Activated naive CD8-positive, alpha-beta T cell treated with anti-CD3 and anti-CD28 coated beads, Interleukin-2, amount 50 U/mL, for 24 hours (primary cell): ENCODE data around the gene RPS19.
A peak's percentile ranks its signal among the peaks of the same experiment; 100 is the strongest.

ENCODE experiments used
- ATAC-seq: fragments of 150-1000 bp; cut with Tn5 transposase; one replicate; pipeline ENCODE4 v1.10.0; 2021
- DNase-seq: peaks from one replicate; pipeline ENCODE4 v3.0.0; 2021
- H3K27ac Mint-ChIP-seq: one replicate; pipeline ENCODE4 v1.8.0; 2021; ENCODE audit warnings: mild to moderate bottlenecking, mixed read lengths
- H3K27me3 Mint-ChIP-seq: one replicate; pipeline ENCODE4 v1.8.0; 2021; ENCODE audit warnings: mixed read lengths
- H3K36me3 Mint-ChIP-seq: one replicate; pipeline ENCODE4 v1.8.0; 2021; ENCODE audit warnings: low read depth, mixed read lengths
- H3K4me1 Mint-ChIP-seq: one replicate; pipeline ENCODE4 v1.8.0; 2021; ENCODE audit warnings: mixed read lengths
- H3K4me3 Mint-ChIP-seq: one replicate; pipeline ENCODE4 v1.8.0; 2021; ENCODE audit warnings: mild to moderate bottlenecking, moderate library complexity, mixed read lengths
- H3K9me3 Mint-ChIP-seq: one replicate; pipeline ENCODE4 v1.8.0; 2021; ENCODE audit warnings: mixed read lengths

RPS19 gene

DNA sequence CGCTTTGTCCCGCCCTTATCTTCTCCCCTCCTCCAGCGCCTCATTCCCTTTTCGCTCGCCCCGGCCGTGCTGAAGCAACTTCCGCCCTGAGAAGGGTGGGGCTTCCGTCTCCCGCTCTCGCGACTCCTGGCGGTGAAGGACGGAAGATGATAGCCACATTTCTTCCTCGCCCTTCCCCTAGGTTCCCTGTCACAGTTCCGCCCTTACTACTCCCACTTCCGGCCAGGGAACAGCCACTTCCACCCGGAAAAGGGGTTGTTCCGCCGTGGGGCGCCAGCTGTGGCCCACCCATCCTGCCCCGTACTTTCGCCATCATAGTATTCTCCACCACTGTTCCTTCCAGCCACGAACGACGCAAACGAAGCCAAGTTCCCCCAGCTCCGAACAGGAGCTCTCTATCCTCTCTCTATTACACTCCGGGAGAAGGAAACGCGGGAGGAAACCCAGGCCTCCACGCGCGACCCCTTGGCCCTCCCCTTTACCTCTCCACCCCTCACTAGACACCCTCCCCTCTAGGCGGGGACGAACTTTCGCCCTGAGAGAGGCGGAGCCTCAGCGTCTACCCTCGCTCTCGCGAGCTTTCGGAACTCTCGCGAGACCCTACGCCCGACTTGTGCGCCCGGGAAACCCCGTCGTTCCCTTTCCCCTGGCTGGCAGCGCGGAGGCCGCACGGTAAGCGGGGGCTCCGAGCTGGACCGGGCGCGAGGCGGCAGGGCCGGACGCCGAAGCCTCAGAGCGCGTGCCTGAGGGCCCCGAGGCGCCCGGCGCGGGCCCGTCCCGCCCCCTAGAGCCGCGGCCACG, at the start of gene RPS19:
Gene RPS19 (plus strand): TSS at position 638 of the 801 bp plus-strand sequence. CDS start 520 bp downstream, outside the sequence.
- Mint-ChIP-seq H3K36me3 (peaks cover 45% of the 10 kb centered on the region), H3K27ac (peak within 1 kb of the TSS; percentile 99), H3K9me3 (no peaks in the 10 kb centered on the region), H3K27me3 (no peaks in the 10 kb centered on the region), H3K4me3 (peak within 1 kb of the TSS; percentile 94), H3K4me1 (peaks cover 49% of the 10 kb centered on the region)
- ATAC-seq (peak; percentile 83), DNase-seq (peak; percentile 99)

DNA sequence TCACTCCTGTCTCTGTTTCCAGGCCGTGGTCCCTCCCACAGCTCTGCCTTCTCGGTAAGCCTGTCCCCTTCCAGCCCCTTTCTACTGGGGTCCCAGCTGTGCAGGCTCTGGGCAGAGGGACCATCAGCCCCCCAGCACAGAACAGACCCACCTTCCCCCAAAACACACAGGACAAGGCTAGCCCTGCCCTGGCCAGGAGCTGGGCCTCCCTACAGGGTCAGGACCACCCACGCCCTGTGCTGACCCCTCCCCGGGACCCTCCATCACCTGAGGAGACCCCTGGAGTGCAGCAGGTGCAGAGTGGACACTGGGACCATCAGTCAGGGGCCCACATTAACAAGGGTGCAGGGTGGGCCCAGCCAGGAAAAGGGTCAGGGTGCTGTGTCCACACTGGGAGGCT, 49.8 kb upstream of the RPS19 start:
- Mint-ChIP-seq H3K4me3 (no peak overlapping the region), H3K27ac (no peak overlapping the region), H3K4me1 (peaks cover 9% of the 10 kb centered on the region), H3K9me3 (no peaks in the 10 kb centered on the region), H3K27me3 (peaks cover 3% of the 10 kb centered on the region), H3K36me3 (no peaks in the 10 kb centered on the region)
- ATAC-seq (no peak), DNase-seq (no peak)

DNA sequence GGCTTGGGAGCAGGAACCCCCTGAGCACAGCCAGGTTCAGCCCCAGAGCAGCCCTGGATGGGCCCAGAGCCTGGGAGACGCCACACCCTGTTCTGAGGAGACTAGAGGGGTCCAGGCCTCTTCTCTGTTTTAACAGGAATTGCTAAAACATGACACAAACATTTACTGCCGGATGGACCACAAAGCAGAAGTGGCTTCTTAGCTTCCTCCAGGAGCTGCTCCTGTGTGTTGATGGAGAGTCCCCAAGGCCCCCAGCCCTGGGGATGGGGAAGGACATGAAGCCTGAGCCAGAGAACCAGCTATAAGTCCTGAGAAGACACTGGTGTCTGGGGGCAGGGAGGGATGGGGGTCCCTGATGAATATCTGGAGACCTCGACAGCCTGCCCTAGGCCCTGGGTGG, 49.0 kb upstream of the RPS19 start:
- H3K4me1 Mint-ChIP-seq, result peaks cover 11% of the 10 kb centered on the region
- H3K27ac Mint-ChIP-seq, result no peak overlapping the region
- DNase-seq (no peak), ATAC-seq (no peak)
- H3K4me3 Mint-ChIP-seq, result no peak overlapping the region
- H3K9me3 Mint-ChIP-seq, result no peaks in the 10 kb centered on the region
- no peaks in the 10 kb centered on the region for H3K36me3 Mint-ChIP-seq
- H3K27me3 Mint-ChIP-seq, result peaks cover 3% of the 10 kb centered on the region

DNA sequence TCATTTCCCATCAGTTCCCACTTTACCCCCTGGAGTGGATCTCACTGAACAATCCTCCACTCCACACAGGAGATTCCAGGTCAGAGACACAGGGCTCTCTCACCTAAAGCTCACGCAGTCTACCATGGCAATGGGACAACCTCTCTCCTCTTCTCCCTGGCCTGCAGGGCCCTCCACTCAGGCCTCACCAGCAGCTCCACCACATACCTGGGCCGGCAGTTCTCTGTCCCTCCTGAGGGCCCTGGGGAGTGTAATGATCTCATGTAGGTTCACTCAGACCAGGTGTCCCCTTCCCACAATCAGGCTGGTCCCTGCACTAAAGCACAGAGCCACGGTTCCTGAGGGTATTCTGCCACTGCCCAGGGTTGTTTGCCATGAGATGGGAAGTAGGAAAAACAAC, 48.1 kb upstream of the RPS19 start:
- DNase-seq, result no peak
- no peaks in the 10 kb centered on the region for H3K9me3 Mint-ChIP-seq
- H3K4me1 Mint-ChIP-seq, result peaks cover 11% of the 10 kb centered on the region
- H3K27me3 Mint-ChIP-seq, result peaks cover 3% of the 10 kb centered on the region
- H3K4me3 Mint-ChIP-seq, result no peak overlapping the region
- ATAC-seq, result no peak
- no peak overlapping the region for H3K27ac Mint-ChIP-seq
- H3K36me3 Mint-ChIP-seq, result no peaks in the 10 kb centered on the region

DNA sequence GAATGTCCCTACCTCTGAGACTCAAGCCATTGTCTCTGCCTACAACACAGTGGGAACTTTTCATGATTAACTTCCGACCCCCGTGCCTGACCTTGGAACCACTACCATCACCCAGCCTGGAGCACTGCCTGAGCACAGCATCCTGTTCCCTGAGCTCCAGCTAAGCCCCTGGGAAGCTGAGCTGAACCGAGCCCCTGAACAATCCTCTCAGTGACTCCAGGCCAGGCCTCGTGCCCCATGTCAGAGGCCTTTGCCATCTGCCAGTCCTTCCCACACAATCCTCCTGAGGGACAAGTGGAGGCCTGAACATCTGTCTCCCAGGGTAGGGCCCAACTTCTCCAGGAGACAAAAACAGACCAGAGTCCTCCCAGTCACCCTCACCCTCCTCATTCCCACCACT, 46.1 kb upstream of the RPS19 start:
- H3K27ac Mint-ChIP-seq, result no peak overlapping the region
- DNase-seq (no peak), ATAC-seq (no peak)
- H3K4me3 Mint-ChIP-seq, result no peak overlapping the region
- peaks cover 11% of the 10 kb centered on the region for H3K4me1 Mint-ChIP-seq
- no peaks in the 10 kb centered on the region for H3K27me3 Mint-ChIP-seq
- no peaks in the 10 kb centered on the region for H3K9me3 Mint-ChIP-seq
- H3K36me3 Mint-ChIP-seq, result no peaks in the 10 kb centered on the region

DNA sequence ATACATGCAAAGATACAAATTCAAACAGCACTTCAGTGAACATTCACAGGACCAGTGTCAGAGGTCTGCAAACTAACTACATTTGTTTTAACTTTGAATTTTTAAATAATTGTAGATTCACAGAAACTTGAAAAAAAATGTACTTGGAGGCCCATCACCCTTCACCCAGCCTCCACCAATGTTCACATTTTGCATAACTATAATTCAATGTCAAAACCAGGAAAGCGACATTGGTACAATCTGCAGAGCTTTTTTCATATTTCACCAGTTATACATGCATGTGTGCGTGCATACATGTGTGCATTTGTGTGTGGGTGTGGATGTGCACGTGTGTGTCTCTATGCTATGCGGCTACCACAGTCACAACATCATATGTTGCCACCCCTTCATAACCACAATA, 44.8 kb upstream of the RPS19 start:
- Mint-ChIP-seq H3K9me3 (no peaks in the 10 kb centered on the region), H3K27me3 (no peaks in the 10 kb centered on the region), H3K4me3 (no peak overlapping the region), H3K4me1 (peaks cover 11% of the 10 kb centered on the region), H3K27ac (no peak overlapping the region), H3K36me3 (no peaks in the 10 kb centered on the region)
- no peak for ATAC-seq
- DNase-seq, result no peak

DNA sequence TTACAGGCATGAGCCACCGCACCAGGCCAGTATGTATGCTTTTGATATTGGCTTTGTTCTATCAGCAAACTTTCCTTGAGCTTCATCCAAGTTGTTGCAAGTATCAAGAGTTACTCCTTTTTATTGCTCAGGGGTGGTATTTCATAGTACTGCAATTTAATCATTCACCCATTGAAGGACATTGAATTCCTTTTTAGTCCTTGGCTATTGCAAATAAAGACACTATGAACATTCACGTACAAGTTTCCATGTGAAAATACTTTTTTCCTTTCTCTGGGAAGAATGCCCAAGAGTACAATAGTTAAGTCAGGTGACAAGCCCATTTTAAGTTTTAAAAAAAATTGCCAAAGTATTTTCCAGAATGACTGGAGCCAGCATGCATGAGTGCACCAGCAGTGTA, 43.3 kb upstream of the RPS19 start:
- no peak overlapping the region for H3K4me3 Mint-ChIP-seq
- ATAC-seq (no peak), DNase-seq (no peak)
- peaks cover 5% of the 10 kb centered on the region for H3K27me3 Mint-ChIP-seq
- H3K9me3 Mint-ChIP-seq, result no peaks in the 10 kb centered on the region
- H3K4me1 Mint-ChIP-seq, result peaks cover 11% of the 10 kb centered on the region
- H3K27ac Mint-ChIP-seq, result no peak overlapping the region
- no peaks in the 10 kb centered on the region for H3K36me3 Mint-ChIP-seq

DNA sequence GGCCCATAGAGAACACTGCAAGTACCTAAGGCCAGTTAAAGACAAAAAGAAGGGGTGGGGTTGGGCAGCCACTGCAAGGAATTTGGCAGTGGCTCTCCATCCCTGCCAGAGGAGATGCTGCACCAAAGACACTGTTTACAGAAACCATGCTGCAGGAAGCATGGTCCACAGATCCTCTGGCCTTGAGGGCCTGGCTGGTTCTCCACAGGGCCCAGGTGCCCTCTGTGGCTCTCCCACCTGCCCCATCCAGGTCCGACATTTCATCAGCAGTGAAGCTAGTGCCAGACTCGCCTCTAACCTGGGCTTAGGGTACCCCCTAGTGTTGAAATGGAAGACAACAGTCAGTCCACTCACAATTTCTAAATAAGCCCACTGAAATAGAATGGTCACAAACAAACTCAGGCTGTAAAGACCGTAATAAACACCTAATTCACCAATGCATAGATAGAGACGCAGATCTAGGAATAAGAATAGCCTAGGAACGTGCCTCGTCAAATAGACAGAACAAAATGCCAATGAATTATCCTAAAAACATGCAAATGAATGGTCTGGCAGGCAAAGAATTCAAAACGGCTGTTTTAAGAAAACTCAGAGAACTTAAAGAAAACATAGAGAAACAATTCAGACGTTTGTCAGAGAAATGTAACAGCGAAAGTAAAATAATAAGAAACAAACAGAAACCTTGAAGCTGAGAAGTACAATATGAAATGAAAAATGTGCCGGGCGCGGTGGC, 38.9 kb upstream of the RPS19 start:
- Mint-ChIP-seq H3K4me1 (no peaks in the 10 kb centered on the region), H3K27ac (no peak overlapping the region), H3K36me3 (no peaks in the 10 kb centered on the region), H3K27me3 (peaks cover 12% of the 10 kb centered on the region), H3K9me3 (no peaks in the 10 kb centered on the region), H3K4me3 (no peak overlapping the region)
- peak; percentile 81 for ATAC-seq
- peak; percentile 37 for DNase-seq

DNA sequence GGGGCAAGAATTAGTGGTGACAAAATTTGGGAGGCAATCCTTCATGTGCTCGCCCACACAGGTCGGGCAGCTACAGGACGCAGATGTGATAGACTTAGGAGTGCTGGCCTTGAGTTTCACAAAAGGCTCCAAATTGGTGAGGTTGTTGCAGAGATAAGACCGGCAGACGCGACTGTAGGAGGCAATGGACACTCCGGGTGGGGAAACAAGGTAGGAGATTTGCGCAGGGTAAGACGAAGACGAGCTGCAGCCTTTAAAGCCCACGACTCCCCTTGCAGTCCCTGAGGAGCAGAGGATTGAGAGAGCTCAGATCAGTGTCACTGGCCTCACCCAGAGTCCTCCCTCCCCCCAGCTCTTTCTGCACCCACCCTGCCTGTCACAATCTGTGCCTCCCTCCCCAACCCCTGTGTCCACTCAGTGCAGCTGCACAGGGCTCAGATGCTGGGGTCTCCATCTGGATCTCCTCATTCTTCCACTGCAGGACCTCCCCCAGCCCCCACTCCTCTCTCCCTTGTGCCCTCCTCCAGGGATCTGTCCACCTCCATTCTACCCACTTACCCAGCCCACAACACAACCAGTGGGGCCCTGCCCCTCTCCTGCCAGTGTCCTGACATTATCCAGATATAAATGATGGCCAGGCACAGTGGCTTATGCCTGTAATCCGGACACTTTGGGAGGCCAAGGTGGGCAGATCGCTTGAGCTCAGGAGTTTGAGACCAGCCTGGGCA, 21.9 kb upstream of the RPS19 start:
- ATAC-seq, result no peak
- DNase-seq, result no peak
- no peak overlapping the region for H3K27ac Mint-ChIP-seq
- no peaks in the 10 kb centered on the region for H3K4me1 Mint-ChIP-seq
- H3K9me3 Mint-ChIP-seq, result no peaks in the 10 kb centered on the region
- no peak overlapping the region for H3K4me3 Mint-ChIP-seq
- peaks cover 12% of the 10 kb centered on the region for H3K27me3 Mint-ChIP-seq
- no peaks in the 10 kb centered on the region for H3K36me3 Mint-ChIP-seq

DNA sequence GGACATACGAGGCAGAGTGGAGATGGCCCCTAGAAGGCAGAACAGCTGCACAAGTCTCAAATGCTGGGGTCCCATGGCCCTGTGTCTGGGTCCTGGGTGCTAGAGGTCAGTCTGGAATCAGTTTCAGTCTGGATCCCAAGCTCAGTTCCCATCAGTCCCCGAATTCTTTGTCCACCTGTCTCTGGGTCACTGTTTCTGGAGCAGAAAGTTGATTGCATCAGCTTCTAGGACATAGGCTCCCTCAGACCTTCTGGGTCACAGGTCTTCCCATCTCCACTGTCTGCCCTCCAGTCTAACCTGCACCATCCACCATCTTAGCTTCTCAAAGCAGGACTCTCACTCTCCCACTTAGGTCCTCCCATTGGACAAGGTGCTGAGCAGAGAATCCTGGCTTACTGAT, 20.8 kb upstream of the RPS19 start:
- H3K4me1 Mint-ChIP-seq, result no peaks in the 10 kb centered on the region
- H3K27me3 Mint-ChIP-seq, result peaks cover 12% of the 10 kb centered on the region
- H3K27ac Mint-ChIP-seq, result no peak overlapping the region
- no peaks in the 10 kb centered on the region for H3K36me3 Mint-ChIP-seq
- DNase-seq (no peak), ATAC-seq (no peak)
- no peaks in the 10 kb centered on the region for H3K9me3 Mint-ChIP-seq
- H3K4me3 Mint-ChIP-seq, result no peak overlapping the region

DNA sequence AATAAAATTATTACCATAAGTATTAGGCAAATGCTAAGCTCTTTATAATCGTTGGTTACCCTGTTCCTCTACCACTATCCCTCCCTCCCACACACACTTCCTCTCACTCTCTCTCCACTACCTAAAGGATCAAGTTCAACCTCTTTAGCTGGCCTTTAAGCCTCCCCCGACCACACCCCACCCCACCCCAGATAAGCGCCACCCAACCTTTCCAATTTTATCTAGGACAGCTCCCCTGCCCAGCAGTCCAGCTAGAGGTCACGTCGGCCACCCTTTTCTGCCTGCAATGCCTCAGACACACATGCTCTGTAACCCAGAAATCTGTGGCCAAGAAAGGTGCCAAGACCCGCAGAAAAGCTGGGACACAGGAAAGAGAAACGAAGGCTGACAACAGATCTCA, 16.7 kb upstream of the RPS19 start:
- ATAC-seq, result no peak
- no peak for DNase-seq
- Mint-ChIP-seq H3K4me3 (no peak overlapping the region), H3K4me1 (no peaks in the 10 kb centered on the region), H3K27me3 (peaks cover 1% of the 10 kb centered on the region), H3K36me3 (no peaks in the 10 kb centered on the region), H3K27ac (no peak overlapping the region), H3K9me3 (no peaks in the 10 kb centered on the region)

DNA sequence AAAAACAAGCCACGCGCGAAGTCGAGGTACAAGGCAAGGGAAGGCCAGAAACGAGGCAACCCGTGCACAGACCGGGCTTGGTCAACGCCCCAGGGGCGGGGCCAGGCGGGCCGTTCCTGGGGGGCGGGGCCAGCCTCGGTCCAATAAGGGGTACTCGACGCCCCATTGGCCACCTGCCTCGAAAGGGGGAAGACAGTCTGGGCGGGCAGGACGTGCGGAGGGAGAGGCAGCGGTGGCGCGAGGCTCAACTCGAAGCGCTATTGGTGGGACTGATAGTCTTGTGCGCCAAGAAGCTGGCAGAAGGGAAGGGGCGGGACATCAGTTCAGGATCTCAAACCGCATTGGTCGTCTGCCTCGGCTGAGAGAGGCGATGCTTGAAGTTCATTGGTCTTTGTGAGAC, 15.5 kb upstream of the RPS19 start, which contains the start of gene LYPD4:
Gene LYPD4 (minus strand): TSS at position 83 of the 400 bp plus-strand sequence. CDS start 5,398 bp downstream, outside the sequence.
- Mint-ChIP-seq H3K9me3 (no peaks in the 10 kb centered on the region), H3K27ac (no peak within 1 kb of the TSS), H3K27me3 (peaks cover 1% of the 10 kb centered on the region), H3K36me3 (no peaks in the 10 kb centered on the region), H3K4me1 (no peaks in the 10 kb centered on the region), H3K4me3 (no peak within 1 kb of the TSS)
- ATAC-seq, result no peak
- DNase-seq, result no peak

DNA sequence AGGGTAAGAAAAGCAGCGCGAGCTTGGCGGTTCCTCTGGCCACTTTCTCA, 15.2 kb upstream of the RPS19 start, which contains the start of gene DMRTC2:
Gene DMRTC2 (plus strand): TSS at position 42 of the 50 bp plus-strand sequence. CDS start 2,387 bp downstream, outside the sequence.
- Mint-ChIP-seq H3K36me3 (no peaks in the 10 kb centered on the region), H3K4me1 (no peaks in the 10 kb centered on the region), H3K27me3 (peaks cover 1% of the 10 kb centered on the region), H3K27ac (no peak within 1 kb of the TSS), H3K4me3 (no peak within 1 kb of the TSS), H3K9me3 (no peaks in the 10 kb centered on the region)
- DNase-seq (no peak), ATAC-seq (no peak)

DNA sequence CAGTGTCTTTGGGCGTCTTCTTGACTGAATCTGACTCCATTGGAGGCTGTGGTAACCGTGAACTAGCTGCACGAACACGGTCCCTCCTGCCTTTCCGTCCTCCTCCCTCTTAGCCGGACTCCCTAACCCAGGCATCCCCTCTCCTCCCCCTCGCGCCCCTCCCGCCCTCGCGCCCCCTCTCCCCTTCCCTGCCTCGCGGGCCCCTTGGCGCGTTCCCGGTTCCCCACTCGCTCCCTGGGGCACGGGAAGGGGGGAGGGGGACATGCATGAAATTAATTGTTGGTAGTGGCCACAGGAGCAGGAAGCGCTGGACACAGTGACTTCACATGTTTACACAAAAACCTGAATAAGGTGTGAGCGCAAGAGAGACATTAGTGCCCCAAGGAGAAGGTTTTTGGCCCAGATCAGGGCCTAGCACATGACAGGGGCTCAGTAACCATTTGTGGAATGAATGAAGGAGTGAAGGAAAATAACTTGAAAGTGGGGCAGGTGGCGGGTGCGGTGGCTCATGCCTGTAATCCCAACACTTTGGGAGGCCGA, 14.9 kb upstream of the RPS19 start:
- Mint-ChIP-seq H3K9me3 (no peaks in the 10 kb centered on the region), H3K4me3 (no peak overlapping the region), H3K27me3 (peaks cover 1% of the 10 kb centered on the region), H3K4me1 (no peaks in the 10 kb centered on the region), H3K36me3 (no peaks in the 10 kb centered on the region), H3K27ac (no peak overlapping the region)
- DNase-seq, result no peak
- ATAC-seq, result no peak
